ENCODE measurements around the gene ATPAF1.

GRCh38 chr1:46646331-46646730, 21.8 kb downstream of the ATPAF1 start:
- TF ChIP-seq, protein P1, sequence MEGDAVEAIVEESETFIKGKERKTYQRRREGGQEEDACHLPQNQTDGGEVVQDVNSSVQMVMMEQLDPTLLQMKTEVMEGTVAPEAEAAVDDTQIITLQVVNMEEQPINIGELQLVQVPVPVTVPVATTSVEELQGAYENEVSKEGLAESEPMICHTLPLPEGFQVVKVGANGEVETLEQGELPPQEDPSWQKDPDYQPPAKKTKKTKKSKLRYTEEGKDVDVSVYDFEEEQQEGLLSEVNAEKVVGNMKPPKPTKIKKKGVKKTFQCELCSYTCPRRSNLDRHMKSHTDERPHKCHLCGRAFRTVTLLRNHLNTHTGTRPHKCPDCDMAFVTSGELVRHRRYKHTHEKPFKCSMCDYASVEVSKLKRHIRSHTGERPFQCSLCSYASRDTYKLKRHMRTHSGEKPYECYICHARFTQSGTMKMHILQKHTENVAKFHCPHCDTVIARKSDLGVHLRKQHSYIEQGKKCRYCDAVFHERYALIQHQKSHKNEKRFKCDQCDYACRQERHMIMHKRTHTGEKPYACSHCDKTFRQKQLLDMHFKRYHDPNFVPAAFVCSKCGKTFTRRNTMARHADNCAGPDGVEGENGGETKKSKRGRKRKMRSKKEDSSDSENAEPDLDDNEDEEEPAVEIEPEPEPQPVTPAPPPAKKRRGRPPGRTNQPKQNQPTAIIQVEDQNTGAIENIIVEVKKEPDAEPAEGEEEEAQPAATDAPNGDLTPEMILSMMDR (IDR thresholded peaks at IDR 0.05; ENCODE audit: low read depth, low read length), result no peak
- TF ChIP-seq EZH2phosphoT487 (IDR thresholded peaks at IDR 0.05; ENCODE audit: low read depth), result no peak
